HG03045 (cell line): ENCODE data around the gene NIP7.

ENCODE experiments used
- ATAC-seq: cut with Tn5 transposase; IDR thresholded peaks from one replicate; pipeline ENCODE4 v1.9.1; 2021; ENCODE audit warnings: mild to moderate bottlenecking, moderate library complexity; ENCODE audit not compliant: unreplicated experiment

The NIP7 gene

GRCh38 chr16:69318177-69318910 is 21.2 kb upstream of the NIP7 start:
- ATAC-seq: no peak

GRCh38 chr16:69318911-69319289 is 20.7 kb upstream of the NIP7 start:
- no peak for ATAC-seq

GRCh38 chr16:69319381-69319780 is 20.2 kb upstream of the NIP7 start:
- ATAC-seq: no peak

GRCh38 chr16:69319826-69320739 is 19.5 kb upstream of the NIP7 start:
- no peak for ATAC-seq

- no peak for ATAC-seq
Measured at GRCh38 chr16:69320740-69321073, 18.9 kb upstream of the NIP7 start.

- no peak for ATAC-seq
Measured at GRCh38 chr16:69321080-69321479, 18.5 kb upstream of the NIP7 start.

GRCh38 chr16:69322343-69322742 is 17.2 kb upstream of the NIP7 start:
- ATAC-seq: no peak

- no peak for ATAC-seq
Measured at GRCh38 chr16:69323415-69323814, 16.2 kb upstream of the NIP7 start.

- no peak for ATAC-seq
Measured at GRCh38 chr16:69324013-69324531, 15.5 kb upstream of the NIP7 start.

GRCh38 chr16:69324585-69325253 is 14.9 kb upstream of the NIP7 start:
- no peak for ATAC-seq

- ATAC-seq: no peak
Measured at GRCh38 chr16:69325784-69326171, 13.8 kb upstream of the NIP7 start.

GRCh38 chr16:69326172-69326873 is 13.2 kb upstream of the NIP7 start:
- no peak for ATAC-seq

GRCh38 chr16:69327585-69328310 is 11.8 kb upstream of the NIP7 start:
- no peak for ATAC-seq

GRCh38 chr16:69328854-69329316 is 10.7 kb upstream of the NIP7 start:
- ATAC-seq: no peak

- ATAC-seq: peak; percentile 28
Measured at GRCh38 chr16:69329369-69330285, 9.9 kb upstream of the NIP7 start.

- ATAC-seq: peak; percentile 90
Measured at GRCh38 chr16:69330286-69331109, 9.1 kb upstream of the NIP7 start, which contains the start of gene PDF. TSS of gene PDF (minus strand) at chr16:69330588. CDS start at chr16:69330570, 18 bp downstream.

- ATAC-seq: no peak
Measured at GRCh38 chr16:69334696-69335095, 4.9 kb upstream of the NIP7 start.
